Prostate gland (tissue), 2 donors: ENCODE data around the gene ELL3.

Experiments
- CTCF ChIP-seq, 4 experiments: fragments of 200-600 bp in 2 of 4; fragments of 450-650 bp in 2 of 4; sonication (generic) in 2 of 4; IDR thresholded peaks; 1 replicate in 3 of 4; 2 replicates in 1 of 4; pipeline ENCODE4 v1.5.1; 2016 to 2019; ENCODE audit warnings: antibody characterized with exemption in 4 of 4, mild to moderate bottlenecking in 2 of 4, moderate library complexity in 2 of 4
- POLR2A ChIP-seq: fragments of 450-650 bp; IDR thresholded peaks from one replicate; pipeline ENCODE4 v1.6.1; 2016; ENCODE audit warnings: antibody characterized with exemption, mild to moderate bottlenecking

DNA sequence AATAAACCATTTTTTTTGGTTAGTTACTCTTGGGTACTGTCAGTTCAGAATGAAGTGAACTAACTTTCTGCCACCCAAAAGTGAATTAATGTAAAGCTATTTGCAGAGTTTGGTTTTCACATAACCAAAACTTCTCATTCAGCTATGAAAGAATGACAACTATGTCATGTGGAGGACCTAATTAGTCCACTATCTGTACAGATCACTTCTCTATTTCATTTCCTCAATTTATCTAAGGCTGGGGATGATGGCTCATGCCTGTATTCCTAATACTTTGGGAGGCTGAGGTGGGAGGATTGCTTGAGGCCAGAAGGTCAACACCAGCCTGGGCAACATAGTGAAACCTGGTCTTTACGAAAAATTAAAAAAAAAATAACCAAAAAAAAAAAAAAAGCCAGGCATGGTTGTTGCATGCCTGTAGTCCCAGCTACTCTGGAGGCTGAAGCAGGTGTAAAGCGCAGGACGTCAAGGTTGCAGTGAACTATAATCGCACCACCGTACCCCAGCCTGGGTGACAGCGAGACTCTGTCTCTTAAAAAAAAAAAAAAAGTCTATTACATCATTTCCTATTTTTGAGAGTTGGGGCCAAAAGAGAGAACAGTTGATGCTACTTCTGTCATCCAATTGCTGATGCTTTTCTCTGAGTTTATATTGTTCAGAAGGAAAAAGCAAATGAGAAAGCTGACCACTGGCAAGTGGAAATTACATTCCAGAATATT, 32.4 kb upstream of the ELL3 start:
- TF ChIP-seq CTCF (IDR thresholded peaks at IDR 0.05), result no peak
- no peak for TF ChIP-seq POLR2A
